K562 (cell line): ENCODE measurements around the gene MRAS. TPM values are rescaled to one million over a fixed set of nuclear protein-coding genes. Genes with fewer than 3 reads are reported as not detected.
A peak's percentile ranks its signal among the peaks of the same experiment; 100 is the strongest.

Experiments used
- ATAC-seq: fragments of 200-7000 bp; cut with Tn5 transposase; 3 replicates; pipeline ENCODE4 v1.9.1; 2020; ENCODE audit warnings: moderate library complexity
- BruUV-seq: library from RNA; stranded (reverse); fragments of 400-500 nt; replicated peaks from 2 replicates; lab custom pipeline; 2021; lab: Mats Ljungman, UMichigan
- CTCF ChIA-PET: fragments of 300-600 bp; formaldehyde crosslinking; extraction: SDS; loops from one replicate; lab custom pipeline; 2021; ENCODE audit warnings: low intra/inter-chr PET ratio; lab: Yijun Ruan, JAX
- POLR2A ChIA-PET: fragments of 300-600, 350-650 bp; sonication (Branson Sonifier 250); formaldehyde crosslinking; extraction: SDS; loops from one replicate; lab custom pipeline; 2021; ENCODE audit warnings: antibody characterized with exemption, inconsistent platforms; lab: Yijun Ruan, JAX
- DNase-seq, 4 experiments: peaks; one replicate each; pipeline versions ENCODE4 v3.0.0 to v3.0.0-alpha.2; 2011 to 2018; ENCODE audit warnings: low spot score in 3 of 4, mixed read lengths in 3 of 4; ENCODE audit errors: extremely low read depth in 1 of 4
- FAIRE-seq: peaks from 2 replicates; lab custom pipeline; 2011; peaks lifted over from hg19 to GRCh38; lab: Jason Lieb, UNC
- H2AFZ ChIP-seq: 2 replicates; pipeline ENCODE4 v1.6.0; 2011; ENCODE audit warnings: low read depth, low read length, control low read depth, inconsistent platforms
- H3K27ac ChIP-seq: fragments of 200-600 bp; 3 replicates; pipeline ENCODE4 v1.8.0; 2011; ENCODE audit warnings: low read depth, mild to moderate bottlenecking, control low read depth, inconsistent platforms, low read length, moderate library complexity, mixed read lengths; ENCODE audit errors: extremely low read depth
- H3K27me3 ChIP-seq, 2 experiments: fragments of 300-600 bp in 1 of 2; 2 replicates in 1 of 2; 3 replicates in 1 of 2; pipeline versions ENCODE4 v1.6.0 to v1.8.0; 2011; ENCODE audit warnings: inconsistent platforms in 2 of 2, low read length in 2 of 2, mild to moderate bottlenecking in 1 of 2, mixed read lengths in 1 of 2, moderate library complexity in 1 of 2; ENCODE audit not compliant: control insufficient read depth in 2 of 2, insufficient read depth in 2 of 2
- H3K36me3 ChIP-seq: fragments of 300-600 bp; 3 replicates; pipeline ENCODE4 v1.8.0; 2011; ENCODE audit warnings: mild to moderate bottlenecking, low read length, inconsistent platforms; ENCODE audit not compliant: control insufficient read depth, insufficient read depth
- H3K4me1 ChIP-seq, 2 experiments: fragments of 200-600 bp in 1 of 2; replicated peaks in 1 of 2; 2 replicates in 1 of 2; 3 replicates in 1 of 2; pipeline versions ENCODE4 v1.5.1 to v1.8.0; 2011; ENCODE audit warnings: inconsistent platforms in 2 of 2, low read length in 2 of 2, mild to moderate bottlenecking in 1 of 2, mixed read lengths in 1 of 2, moderate library complexity in 1 of 2; ENCODE audit not compliant: control insufficient read depth in 2 of 2, insufficient read depth in 2 of 2
- H3K4me2 ChIP-seq: 2 replicates; pipeline ENCODE4 v1.6.1; 2011; ENCODE audit warnings: low read length, control low read depth, inconsistent platforms, mixed read lengths; ENCODE audit not compliant: insufficient read depth
- H3K4me3 ChIP-seq: fragments of 200-600 bp; sonication (generic), shearing (Covaris generic); 2 replicates; pipeline ENCODE4 v1.5.1; 2016; ENCODE audit warnings: control low read depth, inconsistent platforms
- H3K79me2 ChIP-seq: fragments of 200-600 bp; 3 replicates; pipeline ENCODE4 v1.8.0; 2011; ENCODE audit warnings: low read length, inconsistent platforms; ENCODE audit not compliant: control insufficient read depth, insufficient read depth
- H3K9ac ChIP-seq, 2 experiments: 2 replicates each; pipeline versions ENCODE4 v1.6.0 to v1.6.1; 2011; ENCODE audit warnings: low read depth in 2 of 2, low read length in 2 of 2, control low read depth in 1 of 2, inconsistent platforms in 1 of 2, mild to moderate bottlenecking in 1 of 2, mixed read lengths in 1 of 2; ENCODE audit not compliant: insufficient read depth in 1 of 2
- H3K9me1 ChIP-seq: one replicate; pipeline ENCODE4 v1.6.0; 2011; ENCODE audit warnings: inconsistent platforms, mild to moderate bottlenecking, low read length, moderate library complexity; ENCODE audit not compliant: control insufficient read depth, insufficient read depth
- H3K9me3 ChIP-seq: replicated peaks from 2 replicates; pipeline ENCODE4 v1.5.1; 2011; ENCODE audit warnings: low read depth, low read length, inconsistent platforms; ENCODE audit not compliant: control insufficient read depth, insufficient read depth
- H4K20me1 ChIP-seq: replicated peaks from 2 replicates; pipeline ENCODE4 v1.6.1; 2011; ENCODE audit warnings: low read length, inconsistent platforms, mixed read lengths; ENCODE audit not compliant: control insufficient read depth, insufficient read depth
- GTF2A2 ChIP-seq: IDR thresholded peaks from 2 replicates; pipeline ENCODE4 v1.6.1; 2016; ENCODE audit warnings: mild to moderate bottlenecking, missing genetic modification characterization, missing compliant biosample characterization
- NFATC3 ChIP-seq: fragments of 450-650 bp; IDR thresholded peaks from 2 replicates; pipeline ENCODE4 v1.6.1; 2017; ENCODE audit warnings: mild to moderate bottlenecking
- STAT5B ChIP-seq: fragments of 250-450 bp; sonication (Bioruptor Pico); IDR thresholded peaks from 2 replicates; pipeline ENCODE4 v1.8.0; 2021; ENCODE audit warnings: mild to moderate bottlenecking, inconsistent platforms
- YY1 ChIP-seq, 3 experiments: IDR thresholded peaks; 2 replicates each; pipeline ENCODE4 v1.6.1; 2011; ENCODE audit warnings: low read length in 2 of 3, mild to moderate bottlenecking in 2 of 3, moderate library complexity in 2 of 3, borderline replicate concordance in 1 of 3, control low read depth in 1 of 3, low read depth in 1 of 3; ENCODE audit not compliant: insufficient read depth in 3 of 3, insufficient replicate concordance in 2 of 3, control insufficient read depth in 1 of 3, insufficient read length in 1 of 3; ENCODE audit errors: extremely low read depth in 1 of 3
- ZHX1 ChIP-seq: fragments of 150-350 bp; conservative IDR thresholded peaks from 2 replicates; pipeline ENCODE4 v1.6.1; 2014; ENCODE audit warnings: low read length
- ZNF76 ChIP-seq: fragments of 250-450 bp; sonication (Bioruptor Pico); IDR thresholded peaks from 2 replicates; pipeline ENCODE4 v1.4.0; 2020; ENCODE audit warnings: mild to moderate bottlenecking, moderate library complexity, borderline replicate concordance
- WGBS: fragments of 100-300 bp; shearing (Covaris generic); methylation state at CpG from one replicate; pipeline ENCODE4 v1.1.6; 2016; ENCODE audit warnings: low coverage, mixed read lengths; ENCODE audit not compliant: insufficient coverage; ENCODE audit errors: missing lambda C conversion rate; 5-methylcytosine and 5-hydroxymethylcytosine counted together
- in situ Hi-C: fragments of 300-500 bp; cut with MboI; formaldehyde crosslinking; loops from 4 replicates; pipeline ENCODE4 v1.15.0; 2018; ENCODE audit warnings: inconsistent platforms, mixed read lengths
- intact Hi-C: fragments of 100-400 bp; cut with micrococcal nuclease; formaldehyde crosslinking; loops from 2 replicates; pipeline ENCODE4 v1.14.2; 2022
- polyA plus RNA-seq, 8 experiments: library from polyadenylated mRNA; depleted of rRNA in 4 of 8; stranded (reverse) in 5 of 8; unstranded in 3 of 8; fragments of >200 nt; fragmentation: Nextera tagmentation in 2 of 8; fragmentation: Illumina TruSeq in 1 of 8; extraction: Ambion mirVana in 2 of 8; extraction: Trizol in 1 of 8; gene quantifications; 2 replicates each; pipeline versions ENCODE4 v1.2.1 to v1.2.3, GENCODE V29; 2011 to 2014; ENCODE audit warnings: inconsistent platforms in 1 of 8, missing spikeins in 1 of 8
- total RNA-seq, 7 experiments: library from RNA; depleted of rRNA in 6 of 7; stranded (reverse); fragments of >200 nt in 6 of 7; fragmentation: Illumina TruSeq in 2 of 7; extraction: Trizol in 2 of 7; gene quantifications; 2 replicates each; pipeline versions ENCODE4 v1.2.1 to v1.2.3, GENCODE V29; 2011 to 2021; ENCODE audit warnings: low replicate concordance in 1 of 7
- TF ChIP-seq, protein P1 (sequence below): sonication (generic); formaldehyde crosslinking; IDR thresholded peaks from 2 replicates; pipeline ENCODE4 v1.8.0; 2023; ENCODE audit warnings: missing genetic modification reagents, mild to moderate bottlenecking, borderline replicate concordance

MRAS gene
- total and polyA plus RNA-seq, 9 of the 15 experiments (the other 6 are each of a cell fraction or from before 2014, with no cell fraction given): 1.5 to 10.0 (median 5.0) TPM

DNA sequence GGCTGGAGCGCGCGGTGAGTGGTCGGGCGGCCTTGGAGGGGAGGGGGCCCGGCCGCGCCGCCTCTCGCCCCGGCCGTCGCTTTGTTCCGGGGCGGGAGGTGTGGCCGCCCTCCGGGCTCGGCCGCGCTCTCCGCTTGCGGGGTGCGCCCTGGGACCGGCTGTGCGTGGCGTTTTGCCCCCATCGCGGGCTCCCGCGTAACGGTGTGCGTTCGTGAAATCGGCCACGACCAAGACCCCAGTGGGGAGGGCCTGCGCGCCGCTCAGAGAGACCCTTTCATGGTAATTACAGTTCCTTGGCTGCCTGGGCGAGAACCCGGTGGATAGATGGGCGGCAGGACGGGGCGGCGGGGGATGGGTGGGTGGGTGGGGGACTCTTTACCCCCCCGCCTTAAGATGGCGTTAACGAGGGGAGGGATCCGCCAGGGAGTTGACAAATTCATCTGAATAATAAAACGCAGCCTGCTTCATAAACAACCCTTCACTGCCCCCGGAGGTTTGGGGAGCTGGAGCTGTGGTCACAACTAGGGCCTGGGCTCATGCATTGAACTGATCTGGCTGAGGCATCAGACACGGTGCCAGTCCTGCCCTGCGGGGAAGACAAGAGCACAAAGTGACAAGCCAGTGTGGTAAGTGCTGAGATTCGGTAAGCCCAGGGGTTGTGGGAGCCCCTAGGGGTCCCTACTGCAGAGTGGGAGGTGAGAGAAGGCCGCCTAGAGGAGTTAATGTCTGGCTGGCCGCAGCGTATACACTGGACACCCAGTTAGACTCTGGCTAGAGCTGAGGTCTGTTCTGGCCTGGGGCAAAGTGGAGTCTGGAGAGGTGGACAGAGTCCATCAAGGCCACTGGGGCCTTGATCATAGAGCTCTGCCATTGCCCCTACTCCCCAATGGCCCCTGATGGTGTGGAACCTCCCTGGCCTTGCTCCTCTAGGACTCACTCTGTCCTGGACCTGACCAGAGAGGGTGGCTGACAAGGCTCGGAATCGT lies 668 bp downstream of the MRAS start:
- no peaks in the 10 kb centered on the region for H3K9me3 ChIP-seq
- peak overlapping the region; percentile 41; the same call in 1 of the 3 replicates for H3K27ac ChIP-seq
- H3K4me3 ChIP-seq: peak overlapping the region; percentile 55
- 18% methylated on average over 16 of the region's 58 CpGs for WGBS
- intact Hi-C loops: loop anchor here (5.0 kb wide), 1 partner anchor 167 kb away; no protein-coding TSS in a partner anchor
- CTCF ChIA-PET: no interaction called here
- POLR2A ChIA-PET: interaction anchor here (0.6 to 1.1 kb wide), 2 partner anchors 598 to 993 kb away, joined by 3 read pairs; partner anchors contain the start of genes FOXL2 and FOXL2NB
- in situ Hi-C loops: no loop called here
- peak overlapping the region; percentile 76 for H3K4me2 ChIP-seq
- H3K9me1 ChIP-seq: no peaks in the 10 kb centered on the region
- H3K36me3 ChIP-seq: no peaks in the 10 kb centered on the region
- peak overlapping the region; percentile 39 to 91 for H3K9ac ChIP-seq
- H2AFZ ChIP-seq: peak overlapping the region; percentile 86
- FAIRE-seq (no peak), DNase-seq (peak in 3 of 4 experiments; percentile 12 to 23 (median 18)), ATAC-seq (peak; percentile 70)
- H3K27me3 ChIP-seq: no peaks in the 10 kb centered on the region; a peak in 1 of 5 replicates
- no TSS peak for BruUV-seq
- no peaks in the 10 kb centered on the region for H3K79me2 ChIP-seq
- peaks cover 7 to 12% of the 10 kb centered on the region in 2 experiments; a peak in 3 of 5 replicates for H3K4me1 ChIP-seq
- no peaks in the 10 kb centered on the region for H4K20me1 ChIP-seq
- TF ChIP-seq NFATC3 (no peak), GTF2A2 (tag) (no peak), YY1 (IDR thresholded peaks at IDR 0.05; ENCODE audit: borderline replicate concordance in 1 of 3, control insufficient read depth in 1 of 3, extremely low read depth in 1 of 3, insufficient read depth in 3 of 3, insufficient read length in 1 of 3, insufficient replicate concordance in 2 of 3, low read depth in 1 of 3, low read length in 2 of 3) (no peak), ZNF76 (CRISPR knock-in tag) (no peak), ZHX1 (no peak), STAT5B (CRISPR knock-in tag) (no peak)
- TF ChIP-seq, protein P1, sequence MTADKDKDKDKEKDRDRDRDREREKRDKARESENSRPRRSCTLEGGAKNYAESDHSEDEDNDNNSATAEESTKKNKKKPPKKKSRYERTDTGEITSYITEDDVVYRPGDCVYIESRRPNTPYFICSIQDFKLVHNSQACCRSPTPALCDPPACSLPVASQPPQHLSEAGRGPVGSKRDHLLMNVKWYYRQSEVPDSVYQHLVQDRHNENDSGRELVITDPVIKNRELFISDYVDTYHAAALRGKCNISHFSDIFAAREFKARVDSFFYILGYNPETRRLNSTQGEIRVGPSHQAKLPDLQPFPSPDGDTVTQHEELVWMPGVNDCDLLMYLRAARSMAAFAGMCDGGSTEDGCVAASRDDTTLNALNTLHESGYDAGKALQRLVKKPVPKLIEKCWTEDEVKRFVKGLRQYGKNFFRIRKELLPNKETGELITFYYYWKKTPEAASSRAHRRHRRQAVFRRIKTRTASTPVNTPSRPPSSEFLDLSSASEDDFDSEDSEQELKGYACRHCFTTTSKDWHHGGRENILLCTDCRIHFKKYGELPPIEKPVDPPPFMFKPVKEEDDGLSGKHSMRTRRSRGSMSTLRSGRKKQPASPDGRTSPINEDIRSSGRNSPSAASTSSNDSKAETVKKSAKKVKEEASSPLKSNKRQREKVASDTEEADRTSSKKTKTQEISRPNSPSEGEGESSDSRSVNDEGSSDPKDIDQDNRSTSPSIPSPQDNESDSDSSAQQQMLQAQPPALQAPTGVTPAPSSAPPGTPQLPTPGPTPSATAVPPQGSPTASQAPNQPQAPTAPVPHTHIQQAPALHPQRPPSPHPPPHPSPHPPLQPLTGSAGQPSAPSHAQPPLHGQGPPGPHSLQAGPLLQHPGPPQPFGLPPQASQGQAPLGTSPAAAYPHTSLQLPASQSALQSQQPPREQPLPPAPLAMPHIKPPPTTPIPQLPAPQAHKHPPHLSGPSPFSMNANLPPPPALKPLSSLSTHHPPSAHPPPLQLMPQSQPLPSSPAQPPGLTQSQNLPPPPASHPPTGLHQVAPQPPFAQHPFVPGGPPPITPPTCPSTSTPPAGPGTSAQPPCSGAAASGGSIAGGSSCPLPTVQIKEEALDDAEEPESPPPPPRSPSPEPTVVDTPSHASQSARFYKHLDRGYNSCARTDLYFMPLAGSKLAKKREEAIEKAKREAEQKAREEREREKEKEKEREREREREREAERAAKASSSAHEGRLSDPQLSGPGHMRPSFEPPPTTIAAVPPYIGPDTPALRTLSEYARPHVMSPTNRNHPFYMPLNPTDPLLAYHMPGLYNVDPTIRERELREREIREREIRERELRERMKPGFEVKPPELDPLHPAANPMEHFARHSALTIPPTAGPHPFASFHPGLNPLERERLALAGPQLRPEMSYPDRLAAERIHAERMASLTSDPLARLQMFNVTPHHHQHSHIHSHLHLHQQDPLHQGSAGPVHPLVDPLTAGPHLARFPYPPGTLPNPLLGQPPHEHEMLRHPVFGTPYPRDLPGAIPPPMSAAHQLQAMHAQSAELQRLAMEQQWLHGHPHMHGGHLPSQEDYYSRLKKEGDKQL: no peak
